ENCODE results near the gene CHST15.

- TF ChIP-seq, protein P1, sequence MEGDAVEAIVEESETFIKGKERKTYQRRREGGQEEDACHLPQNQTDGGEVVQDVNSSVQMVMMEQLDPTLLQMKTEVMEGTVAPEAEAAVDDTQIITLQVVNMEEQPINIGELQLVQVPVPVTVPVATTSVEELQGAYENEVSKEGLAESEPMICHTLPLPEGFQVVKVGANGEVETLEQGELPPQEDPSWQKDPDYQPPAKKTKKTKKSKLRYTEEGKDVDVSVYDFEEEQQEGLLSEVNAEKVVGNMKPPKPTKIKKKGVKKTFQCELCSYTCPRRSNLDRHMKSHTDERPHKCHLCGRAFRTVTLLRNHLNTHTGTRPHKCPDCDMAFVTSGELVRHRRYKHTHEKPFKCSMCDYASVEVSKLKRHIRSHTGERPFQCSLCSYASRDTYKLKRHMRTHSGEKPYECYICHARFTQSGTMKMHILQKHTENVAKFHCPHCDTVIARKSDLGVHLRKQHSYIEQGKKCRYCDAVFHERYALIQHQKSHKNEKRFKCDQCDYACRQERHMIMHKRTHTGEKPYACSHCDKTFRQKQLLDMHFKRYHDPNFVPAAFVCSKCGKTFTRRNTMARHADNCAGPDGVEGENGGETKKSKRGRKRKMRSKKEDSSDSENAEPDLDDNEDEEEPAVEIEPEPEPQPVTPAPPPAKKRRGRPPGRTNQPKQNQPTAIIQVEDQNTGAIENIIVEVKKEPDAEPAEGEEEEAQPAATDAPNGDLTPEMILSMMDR (IDR thresholded peaks at IDR 0.05) = no peak
- no peak for TF ChIP-seq POLR2A (IDR thresholded peaks at IDR 0.05)
Measured at GRCh38 chr10:124009231-124010015, 84.0 kb downstream of the CHST15 start.
